Right lobe of liver (tissue), 4 donors: Measurements from ENCODE around the gene ZFP36L1.

Experiments
- POLR2A ChIP-seq: fragments of 450-650 bp; IDR thresholded peaks from one replicate; pipeline ENCODE4 v1.6.1; 2017; ENCODE audit warnings: antibody characterized with exemption, mild to moderate bottlenecking
- TF ChIP-seq, protein P1 (sequence below), 4 donors: fragments of 200-600 bp in 3 of 4; fragments of 450-650 bp in 1 of 4; IDR thresholded peaks; one replicate each; pipeline versions ENCODE4 v1.5.1 to v1.8.0; 2016 to 2022; ENCODE audit warnings: antibody characterized with exemption in 4 of 4, mild to moderate bottlenecking in 2 of 4
- donor health status: DM: no; HTN: no; CAD: no.
- donor health status: DM: no; HTN: no; CAD: no.
- donor health status: DM: no; HTN: yes; CAD: no.

DNA sequence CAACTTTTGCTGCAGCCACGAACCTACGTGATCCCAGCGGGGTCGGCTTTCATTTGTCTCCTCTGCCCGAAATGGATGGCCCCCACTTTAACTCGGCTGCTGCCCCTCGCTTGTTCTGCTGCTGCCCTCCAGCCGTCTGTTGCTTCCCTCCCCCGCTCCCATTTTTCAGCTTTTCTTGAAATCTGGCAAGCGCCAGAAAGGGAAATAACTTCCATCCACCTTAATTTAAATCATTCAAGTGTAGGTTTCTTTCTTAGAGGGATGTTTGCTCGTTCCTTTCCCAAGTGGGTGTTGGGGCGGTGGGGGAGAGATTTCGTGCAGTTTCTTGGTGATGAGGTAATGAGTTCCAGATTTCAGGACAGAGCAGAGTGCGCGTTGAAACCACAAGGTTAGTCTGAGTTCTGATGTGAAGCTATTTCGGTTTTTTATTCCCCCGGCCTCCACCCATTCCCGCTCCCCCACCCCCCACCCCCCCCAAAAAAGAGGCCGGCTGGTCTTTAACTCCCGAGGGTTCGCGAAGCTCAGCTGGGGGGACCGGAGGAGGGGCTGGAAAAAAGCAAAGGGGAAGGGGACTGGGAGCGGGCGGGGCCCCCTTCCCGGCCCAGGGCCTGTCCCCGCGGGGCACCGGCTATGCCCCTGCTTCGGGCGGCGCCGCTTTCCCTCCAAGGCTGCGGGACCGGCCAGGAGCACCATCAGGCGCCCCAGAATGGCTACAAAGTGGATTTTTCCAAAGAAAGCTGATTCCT is 2.2 kb upstream of the ZFP36L1 start:
- TF ChIP-seq, protein P1, sequence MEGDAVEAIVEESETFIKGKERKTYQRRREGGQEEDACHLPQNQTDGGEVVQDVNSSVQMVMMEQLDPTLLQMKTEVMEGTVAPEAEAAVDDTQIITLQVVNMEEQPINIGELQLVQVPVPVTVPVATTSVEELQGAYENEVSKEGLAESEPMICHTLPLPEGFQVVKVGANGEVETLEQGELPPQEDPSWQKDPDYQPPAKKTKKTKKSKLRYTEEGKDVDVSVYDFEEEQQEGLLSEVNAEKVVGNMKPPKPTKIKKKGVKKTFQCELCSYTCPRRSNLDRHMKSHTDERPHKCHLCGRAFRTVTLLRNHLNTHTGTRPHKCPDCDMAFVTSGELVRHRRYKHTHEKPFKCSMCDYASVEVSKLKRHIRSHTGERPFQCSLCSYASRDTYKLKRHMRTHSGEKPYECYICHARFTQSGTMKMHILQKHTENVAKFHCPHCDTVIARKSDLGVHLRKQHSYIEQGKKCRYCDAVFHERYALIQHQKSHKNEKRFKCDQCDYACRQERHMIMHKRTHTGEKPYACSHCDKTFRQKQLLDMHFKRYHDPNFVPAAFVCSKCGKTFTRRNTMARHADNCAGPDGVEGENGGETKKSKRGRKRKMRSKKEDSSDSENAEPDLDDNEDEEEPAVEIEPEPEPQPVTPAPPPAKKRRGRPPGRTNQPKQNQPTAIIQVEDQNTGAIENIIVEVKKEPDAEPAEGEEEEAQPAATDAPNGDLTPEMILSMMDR (IDR thresholded peaks at IDR 0.05) = no peak
- no peak for TF ChIP-seq POLR2A
